NCI-H82 treated with DMSO at 0.1 percent for 48 hours (cell line): ENCODE measurements around the gene P2RX7.

ENCODE experiments used
- DNase-seq: peaks from one replicate; lab custom pipeline; 2025; ENCODE audit not compliant: unreplicated experiment; lab: John Stamatoyannopoulos, UW

Gene P2RX7

DNA sequence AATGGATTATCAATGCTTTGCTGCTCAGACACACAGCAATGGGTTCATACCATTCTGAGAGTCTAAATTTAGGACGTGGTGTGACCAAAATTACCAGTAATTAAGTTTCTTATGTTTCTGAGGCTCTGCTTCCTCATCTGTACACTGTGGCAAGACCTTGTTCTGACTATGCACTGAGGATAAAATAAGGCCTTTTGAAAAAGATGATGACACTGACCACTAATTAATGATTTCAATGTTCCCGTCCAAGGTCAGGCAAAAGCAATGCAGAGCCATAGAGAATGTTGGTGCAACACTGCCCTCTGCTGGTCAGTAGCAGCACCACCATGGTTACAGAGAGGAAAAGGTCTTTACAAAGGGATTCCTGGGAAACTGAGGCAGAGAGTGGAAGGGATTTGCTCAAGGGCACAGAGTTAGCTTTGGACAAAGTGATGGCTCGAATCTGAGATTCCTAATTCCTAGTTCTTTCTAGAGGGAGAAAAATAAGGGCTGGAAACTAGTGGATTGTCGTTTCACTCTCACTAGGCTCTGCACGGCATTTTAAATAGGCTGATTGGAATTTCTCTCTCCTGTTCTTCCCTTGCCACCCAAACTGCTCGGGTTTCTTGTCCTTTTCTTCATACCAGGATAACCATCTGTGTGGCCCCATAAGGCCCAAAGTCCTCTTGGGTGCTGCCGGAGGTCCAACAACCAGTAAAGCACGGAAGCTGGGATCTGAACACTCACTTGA is 22.3 kb upstream of the P2RX7 start:
- peak; percentile 25 for DNase-seq

DNA sequence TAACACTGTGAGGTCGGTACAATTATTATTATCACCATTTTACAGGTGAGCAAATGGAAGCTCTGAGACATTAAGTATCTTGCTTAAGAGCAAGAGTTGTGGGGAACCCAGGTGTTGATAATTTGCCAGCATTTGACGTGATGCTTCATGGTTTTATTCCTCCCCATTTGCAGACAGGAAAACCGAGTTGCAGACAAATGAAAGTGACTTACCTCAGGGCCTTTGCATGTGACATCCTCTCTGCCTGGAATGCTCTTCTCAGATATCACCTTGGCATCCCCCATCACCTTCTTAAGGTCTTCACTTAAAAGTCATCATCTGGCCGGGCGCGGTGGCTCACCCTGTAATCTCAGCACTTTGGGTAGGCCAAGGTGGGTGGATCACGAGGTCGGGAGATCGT is 21.0 kb upstream of the P2RX7 start:
- no peak for DNase-seq

DNA sequence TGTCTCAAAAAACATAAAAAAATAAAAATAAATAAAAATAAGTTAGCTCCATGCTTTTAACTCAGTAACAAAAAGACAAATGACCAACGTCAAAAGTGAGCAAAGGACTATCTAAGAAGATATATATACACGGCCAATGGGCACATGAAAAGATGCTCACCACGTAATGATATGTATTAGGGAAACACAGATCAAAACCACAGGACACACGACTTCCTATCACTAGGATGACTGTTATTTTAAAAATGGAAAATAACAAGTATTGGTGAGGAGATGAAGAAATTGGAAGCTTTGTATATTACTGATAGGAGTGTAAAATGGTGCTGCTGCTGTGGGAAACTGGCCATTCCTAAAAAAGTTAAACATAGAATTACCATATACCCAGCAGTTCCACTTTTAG is 20.2 kb upstream of the P2RX7 start:
- DNase-seq = no peak

DNA sequence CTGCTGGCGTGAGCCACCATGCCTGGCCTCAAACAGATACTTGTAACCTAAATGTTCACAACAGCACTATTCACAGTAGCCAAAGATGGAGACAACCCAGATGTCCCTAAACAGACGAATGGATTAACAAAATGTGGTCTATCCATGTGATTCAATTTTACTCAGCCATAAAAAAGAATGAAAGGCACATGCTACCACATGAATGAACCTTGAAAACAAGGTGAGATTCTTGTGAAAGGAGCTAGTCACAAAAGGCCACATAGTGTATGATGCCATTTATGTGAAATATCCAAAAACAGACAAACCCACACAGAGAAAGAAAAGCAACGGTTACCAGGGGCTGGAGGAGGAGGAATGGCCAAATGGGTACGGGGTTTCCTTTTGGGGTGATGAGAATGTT is 19.6 kb upstream of the P2RX7 start:
- no peak for DNase-seq

DNA sequence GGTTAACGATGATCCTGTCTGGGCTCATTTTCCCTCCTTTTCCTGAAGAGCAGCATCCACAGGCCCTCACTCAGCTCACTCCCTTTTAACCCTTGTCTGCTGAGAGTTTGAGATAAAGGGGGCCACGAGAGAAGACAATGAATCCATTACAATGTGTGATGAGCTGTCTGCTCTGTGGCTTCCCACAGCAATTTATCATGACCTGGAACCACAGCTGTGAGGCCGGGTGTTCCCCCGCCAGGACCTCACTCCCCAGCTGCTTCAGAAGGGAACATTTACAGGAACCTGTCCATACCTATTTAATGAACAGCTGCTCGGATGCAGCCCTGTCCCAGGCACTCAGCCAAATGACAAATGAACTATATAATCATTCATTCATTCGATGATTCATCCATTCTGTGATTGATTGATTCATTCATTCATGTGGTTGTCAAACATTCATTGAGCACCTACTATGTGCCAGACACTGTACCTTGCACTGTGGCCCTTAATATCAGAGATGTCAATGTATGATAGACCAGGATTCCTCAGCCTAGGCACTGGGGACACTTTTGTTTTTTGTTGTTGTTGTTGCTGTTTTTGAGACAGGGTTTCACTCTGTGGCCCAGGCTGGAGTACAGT is 18.5 kb upstream of the P2RX7 start:
- no peak for DNase-seq

DNA sequence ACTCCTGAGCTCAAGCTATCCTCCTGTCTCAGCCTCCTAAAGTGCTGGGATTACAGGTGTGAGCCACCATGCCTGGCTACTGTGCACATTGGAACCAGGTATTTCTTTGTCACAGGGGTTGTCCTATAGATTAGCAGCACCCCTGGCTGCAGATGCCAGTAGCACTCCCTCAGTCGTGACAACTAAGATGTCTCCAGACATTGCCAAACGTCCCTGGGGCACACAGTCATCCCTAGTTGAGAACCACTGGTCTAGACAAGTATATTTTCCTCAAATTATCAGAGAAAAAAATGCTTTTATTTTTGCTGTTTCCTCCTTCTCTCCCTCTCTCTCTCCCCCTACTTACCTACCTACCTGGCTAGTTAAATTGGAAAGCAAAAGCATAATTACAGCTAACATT is 17.9 kb upstream of the P2RX7 start:
- DNase-seq = no peak

DNA sequence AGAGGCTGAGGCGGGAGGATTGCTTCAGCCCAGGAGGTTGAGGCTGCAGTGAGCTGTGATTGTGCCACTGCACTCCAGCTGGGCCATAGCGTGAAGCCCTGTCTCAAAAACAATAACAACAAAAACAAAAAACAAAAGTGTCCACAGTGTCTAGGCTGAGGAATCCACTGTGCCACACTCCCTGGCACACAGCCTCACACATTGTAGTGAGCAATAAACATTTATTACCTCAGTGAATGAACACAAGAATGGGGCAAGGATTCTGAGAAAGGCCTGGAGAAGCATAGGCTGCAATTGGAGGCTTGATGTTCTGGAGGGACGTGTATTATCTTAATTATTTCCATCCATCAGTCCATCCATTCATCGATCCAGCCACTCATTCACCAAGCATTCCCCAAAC is 17.1 kb upstream of the P2RX7 start:
- no peak for DNase-seq

DNA sequence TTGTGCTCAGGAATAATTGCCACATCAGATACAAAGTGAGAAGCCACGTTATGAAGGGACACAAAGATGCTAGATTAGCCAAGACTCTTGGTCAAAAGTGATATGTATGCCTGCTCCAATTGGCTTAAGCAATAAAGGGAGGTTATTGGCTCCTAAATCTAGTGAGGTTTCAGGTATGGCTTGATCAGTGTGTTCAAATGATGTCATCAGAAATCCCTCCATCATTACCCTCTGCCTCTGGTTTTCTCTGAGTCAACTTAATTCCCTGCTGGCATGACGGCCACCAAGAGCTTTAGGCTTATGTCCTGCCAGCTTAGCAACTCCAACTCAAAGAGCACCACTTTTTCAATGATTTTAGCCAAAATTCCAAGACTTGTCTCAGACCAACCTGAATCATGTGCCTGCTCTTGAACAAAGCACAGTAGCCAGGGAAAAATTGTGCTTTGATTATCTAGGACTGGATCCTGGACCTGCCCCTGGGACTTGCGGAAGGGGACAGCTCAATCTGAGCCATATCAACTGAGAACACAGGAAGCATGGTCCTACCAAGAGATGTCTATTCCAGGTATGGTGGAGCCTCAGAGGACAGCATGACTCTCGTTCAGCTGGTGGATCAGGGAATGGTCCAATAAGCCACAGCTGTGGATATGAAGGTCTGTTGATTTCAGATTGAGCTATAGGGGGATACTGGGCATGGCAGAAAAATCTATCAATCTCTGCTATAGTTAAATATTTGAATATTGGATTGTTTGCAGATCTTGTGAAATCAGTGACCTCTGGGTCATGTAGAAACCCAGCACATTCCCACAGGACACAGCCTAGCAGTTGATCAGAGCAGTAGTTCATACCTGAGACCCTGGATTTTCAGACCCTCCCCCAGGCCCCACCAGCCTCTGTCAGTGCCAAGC is 16.1 kb upstream of the P2RX7 start:
- DNase-seq = no peak

DNA sequence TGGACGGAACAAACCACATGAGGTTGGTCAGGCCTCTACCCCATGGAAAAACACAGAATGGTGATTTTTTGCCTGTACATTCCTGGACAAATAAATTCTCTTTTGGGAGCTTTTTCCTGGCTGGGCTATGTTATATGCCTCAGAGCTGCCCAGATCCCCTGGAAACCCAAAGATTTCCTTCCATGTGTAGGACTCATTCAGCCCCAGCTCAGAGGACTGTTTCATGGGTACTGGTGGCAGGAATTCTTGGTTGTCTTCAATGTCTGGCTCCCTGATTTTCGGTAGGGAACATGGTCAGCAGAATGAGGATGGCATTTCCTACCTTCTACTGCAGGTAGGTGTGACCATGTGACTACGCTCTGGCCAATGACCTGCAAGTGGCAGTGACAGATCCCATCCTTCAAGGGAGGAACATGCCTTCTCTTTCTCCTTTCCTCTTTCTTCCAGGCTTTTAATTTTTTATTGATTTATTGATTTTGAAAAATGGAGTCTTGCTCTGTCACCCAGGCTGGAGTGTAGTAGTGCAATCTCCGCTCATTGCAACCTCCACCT is 15.4 kb upstream of the P2RX7 start:
- DNase-seq = no peak

DNA sequence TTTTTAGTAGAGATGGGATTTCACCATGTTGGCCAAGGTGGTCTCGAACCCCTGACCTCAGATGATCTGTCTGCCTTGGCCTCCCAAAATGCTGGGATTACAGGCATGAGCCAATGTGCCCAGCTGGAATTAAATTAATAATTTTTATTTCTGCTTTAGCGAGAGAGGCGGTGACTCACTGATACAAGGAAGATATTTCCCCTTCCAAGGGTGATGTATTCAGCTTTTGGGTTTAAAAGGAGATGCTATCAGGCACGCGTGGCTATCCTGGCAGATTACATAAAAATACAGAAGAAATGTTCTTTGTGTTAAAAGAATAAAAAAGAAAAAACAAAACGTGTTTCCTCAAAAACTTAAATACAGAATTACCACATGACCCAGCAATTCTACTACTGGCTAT is 12.4 kb upstream of the P2RX7 start:
- DNase-seq = no peak

DNA sequence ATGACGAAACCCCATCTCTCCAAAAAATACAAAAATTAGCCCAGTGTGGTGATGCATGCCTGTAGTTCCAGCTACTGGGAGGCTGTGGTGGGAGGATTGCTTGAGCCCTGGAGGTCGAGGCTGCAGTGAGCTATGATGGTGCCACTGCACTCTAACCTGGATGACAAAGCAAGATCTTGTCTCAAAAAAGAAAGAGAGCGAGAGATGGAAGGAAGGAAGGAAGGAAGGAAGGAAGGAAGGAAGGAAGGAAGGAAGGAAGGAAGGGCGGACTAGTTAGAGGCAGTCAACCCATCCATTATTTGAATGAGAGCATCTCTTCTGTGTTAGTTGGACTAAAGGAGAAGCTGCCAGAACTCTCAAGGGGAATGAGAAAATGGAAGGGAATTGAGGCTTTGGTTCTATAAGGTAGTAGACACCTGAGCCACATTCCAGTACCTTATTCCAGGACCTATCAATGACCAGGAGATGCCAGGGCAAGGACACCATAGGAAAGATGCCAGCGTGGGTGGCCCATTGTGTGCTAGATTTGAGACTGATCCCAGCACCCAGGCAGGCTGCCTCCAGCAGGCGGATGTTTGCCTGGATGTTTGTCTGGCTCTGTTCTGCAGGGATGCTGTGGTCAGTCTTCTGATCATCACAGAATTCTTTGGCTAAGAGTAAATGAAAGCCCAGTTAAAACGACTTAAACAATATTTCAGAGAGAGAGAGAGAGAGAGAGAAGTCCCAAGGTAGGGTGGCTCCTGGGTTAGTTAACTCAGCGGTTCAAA is 11.5 kb upstream of the P2RX7 start:
- DNase-seq = no peak

DNA sequence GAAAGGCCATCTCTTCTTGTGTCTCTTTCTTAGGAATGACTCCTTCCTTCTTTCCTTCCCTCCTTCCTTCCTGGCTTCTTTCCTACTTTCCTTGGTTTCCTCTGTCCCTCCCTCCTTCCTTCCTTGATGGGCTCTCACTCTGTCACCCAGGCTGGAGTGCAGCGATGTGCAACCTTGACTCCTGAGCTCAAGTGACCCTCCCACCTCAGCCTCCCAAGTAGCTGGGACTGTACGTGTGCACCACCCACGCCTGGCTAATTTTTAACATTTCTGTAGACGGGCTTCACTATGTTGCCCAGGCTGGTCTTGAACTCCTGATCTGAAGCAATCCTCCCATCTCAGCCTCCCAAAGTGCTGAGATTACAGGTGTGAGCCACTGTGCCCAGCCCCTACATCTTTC is 10.9 kb upstream of the P2RX7 start:
- DNase-seq = no peak

DNA sequence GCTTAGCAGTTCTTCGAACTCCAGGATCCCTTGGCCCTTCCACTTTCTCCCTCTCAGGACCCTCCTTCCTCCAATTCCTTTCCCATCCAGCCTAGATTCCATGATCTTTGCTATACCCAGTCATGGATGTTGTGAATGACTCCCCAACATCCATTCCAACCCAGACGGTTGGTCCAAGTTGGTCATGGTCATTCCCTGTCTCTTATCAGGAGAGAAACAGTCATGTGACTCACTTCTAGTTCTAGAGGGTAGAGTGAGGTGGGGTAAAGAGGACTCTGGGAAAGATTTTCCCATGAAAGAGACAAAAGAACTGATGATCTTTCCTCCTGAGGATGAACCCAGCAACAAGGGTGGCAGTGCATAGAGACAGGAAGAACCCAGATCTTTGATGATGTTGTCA is 9.2 kb upstream of the P2RX7 start:
- no peak for DNase-seq

DNA sequence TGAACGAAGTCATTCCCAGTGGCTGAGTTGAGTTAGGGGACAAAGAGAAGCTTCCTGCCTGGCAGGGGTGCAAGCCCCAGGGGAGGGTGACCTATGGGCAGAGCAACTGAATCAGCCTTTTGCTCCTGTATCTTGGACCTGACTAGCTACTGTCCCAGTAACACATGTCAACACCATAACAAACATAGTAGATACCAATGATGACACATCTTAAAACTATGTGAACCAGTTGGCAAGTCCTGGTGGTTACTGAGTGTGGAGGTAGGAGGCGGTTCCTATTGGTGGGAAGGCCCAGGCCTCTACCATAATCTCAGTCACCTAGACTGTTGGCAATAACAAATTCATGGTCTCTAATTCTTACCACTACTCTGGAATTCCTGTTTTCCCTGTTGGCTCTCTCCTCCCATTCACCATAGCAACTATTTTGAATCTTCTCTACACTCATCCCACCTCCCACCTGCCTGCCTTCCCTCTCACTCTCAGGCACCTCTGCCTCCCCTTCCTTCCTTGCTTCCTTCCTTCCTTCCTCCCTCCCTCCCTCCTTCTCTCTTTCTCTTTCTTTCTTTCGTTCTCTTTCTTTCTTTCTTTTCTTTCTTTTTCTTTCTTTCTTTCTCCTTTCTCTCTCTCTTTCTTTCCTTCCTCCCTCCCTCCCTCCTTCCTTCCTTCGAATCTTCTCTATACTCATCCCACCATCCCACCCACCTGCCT is 8.1 kb upstream of the P2RX7 start:
- no peak for DNase-seq

DNA sequence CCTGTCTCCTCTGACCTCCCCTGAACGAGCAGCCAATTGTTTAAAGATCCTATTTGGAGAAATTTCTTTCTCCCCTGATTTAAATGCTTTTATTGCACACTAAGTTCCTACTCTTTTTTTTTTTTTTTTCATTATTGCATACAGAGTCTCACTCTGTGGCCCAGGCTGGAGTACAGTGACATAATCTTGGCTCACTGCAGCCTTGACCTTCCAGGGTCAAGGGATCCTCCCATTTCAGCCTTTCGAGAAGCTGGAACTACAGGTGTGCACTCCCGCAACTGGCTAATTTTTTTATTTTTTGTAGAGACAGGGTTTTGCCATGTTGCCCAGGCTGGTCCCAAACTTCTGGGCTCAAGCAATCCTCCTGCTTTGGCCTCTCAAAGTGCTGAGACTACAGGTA is 5.2 kb upstream of the P2RX7 start:
- DNase-seq = no peak

DNA sequence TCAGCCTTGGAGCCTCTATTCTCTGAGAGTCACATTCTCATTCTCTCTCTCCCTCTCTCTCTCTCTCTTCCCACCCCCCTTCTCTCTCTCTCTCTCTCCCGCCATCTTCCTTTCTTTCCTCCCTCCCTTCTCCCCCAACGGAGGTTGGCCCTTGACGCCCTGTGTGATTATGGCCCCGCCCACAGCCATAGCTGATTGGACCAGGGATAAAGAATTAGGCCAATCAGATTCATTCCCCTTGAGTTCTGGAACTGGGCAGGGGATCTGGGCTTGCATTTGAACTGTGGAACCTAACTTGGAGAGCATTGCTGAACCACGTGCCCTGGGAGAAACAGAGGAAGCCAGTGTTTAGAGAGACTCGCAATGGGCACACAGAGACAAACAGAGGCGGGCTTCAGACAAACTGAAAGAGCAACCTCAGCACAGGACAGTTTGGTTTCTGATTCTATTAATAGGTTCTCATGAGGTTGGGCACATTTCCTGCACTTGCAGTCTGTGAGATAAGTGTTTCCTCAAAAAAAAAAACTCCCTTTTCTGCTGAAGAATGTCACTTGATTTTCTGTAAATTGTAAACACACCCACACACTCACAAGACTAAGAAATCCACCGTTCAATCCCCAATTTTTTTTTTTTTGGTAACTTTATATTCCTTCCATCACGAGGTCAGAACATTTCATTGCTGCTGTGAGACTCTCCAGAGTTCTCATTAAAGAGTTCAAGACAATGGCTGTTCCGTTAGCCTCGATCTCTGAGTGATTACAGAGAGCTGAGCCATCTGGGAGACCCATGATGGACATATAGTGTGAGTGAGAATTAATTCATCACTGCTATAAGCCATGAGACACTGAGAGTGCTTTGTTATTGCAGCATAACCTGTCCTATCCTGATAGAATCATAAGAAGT is 3.5 kb upstream of the P2RX7 start:
- no peak for DNase-seq

DNA sequence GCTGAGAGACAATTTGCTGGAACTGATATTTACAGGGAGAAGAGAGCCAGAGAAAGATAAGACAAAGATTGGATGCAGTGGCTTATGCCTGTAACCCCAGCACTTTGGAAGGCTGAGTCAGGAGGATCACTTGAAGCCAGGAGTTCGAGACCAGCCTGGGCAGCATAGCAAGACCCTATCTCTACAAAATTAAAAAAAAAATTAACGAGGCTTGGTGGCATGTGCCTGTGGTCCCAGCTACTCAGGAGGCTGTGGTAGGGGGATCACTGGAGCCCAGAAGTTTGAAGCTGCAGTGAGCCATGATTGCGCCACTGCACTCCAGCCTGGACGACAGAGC is 2.9 kb upstream of the P2RX7 start:
- no peak for DNase-seq

DNA sequence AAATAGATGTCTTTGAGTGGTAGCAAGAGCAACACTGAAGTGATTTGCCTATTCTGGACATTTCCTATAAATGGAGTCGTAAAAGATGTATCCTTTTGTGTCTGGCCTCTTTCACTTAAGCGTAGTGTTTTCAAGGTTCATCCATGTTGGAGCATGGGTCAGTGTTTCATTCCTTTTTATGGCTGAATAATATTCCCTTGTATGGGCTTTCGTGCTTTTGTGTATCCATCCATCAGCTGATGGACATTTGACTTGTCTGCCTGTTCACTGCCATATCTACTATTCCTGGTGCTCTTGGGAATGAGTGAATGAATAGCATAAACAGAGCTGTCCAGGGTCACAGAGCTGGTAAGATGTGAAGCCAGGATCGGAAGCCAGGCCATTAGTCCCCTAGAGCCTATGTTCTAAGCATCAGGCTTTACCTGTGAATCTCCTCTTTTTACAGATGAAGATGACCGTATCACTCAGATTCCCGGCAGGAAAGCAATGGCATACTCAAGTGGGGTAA is 1.8 kb upstream of the P2RX7 start:
- no peak for DNase-seq

DNA sequence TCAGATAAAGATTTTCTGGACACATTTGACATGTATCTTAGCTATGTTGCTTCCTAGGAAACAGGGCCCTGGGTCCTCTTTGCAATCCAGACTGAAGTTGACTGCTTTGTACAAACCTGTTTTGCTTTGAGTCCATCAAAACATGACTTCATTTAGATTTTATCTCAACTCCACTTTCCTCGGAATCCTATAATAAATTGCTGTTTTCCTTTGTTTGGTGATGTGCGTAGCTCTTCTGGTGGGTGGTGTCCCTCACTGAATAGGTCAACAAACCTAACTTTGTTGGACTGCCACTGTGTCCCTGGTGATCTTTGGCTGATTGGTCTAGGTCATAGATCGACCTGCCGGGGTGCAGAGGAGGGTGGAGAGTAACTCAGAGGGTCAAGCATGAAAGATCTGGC is 735 bp upstream of the P2RX7 start:
- DNase-seq = no peak
